HG03565 (cell line): ENCODE results near the gene PHC3.
"Not testable (repeated sequence)": the region's sequence is repeated elsewhere in the genome, so short reads cannot be mapped to it uniquely, and the experiment has no call there.

Experiments
- ATAC-seq: cut with Tn5 transposase; IDR thresholded peaks from one replicate; pipeline ENCODE4 v1.9.1; 2021; ENCODE audit warnings: mild to moderate bottlenecking, moderate library complexity; ENCODE audit not compliant: unreplicated experiment

PHC3 gene

GRCh38 chr3:170195759-170196158 lies 14.2 kb upstream of the PHC3 start:
- not testable (repeated sequence) for ATAC-seq

- ATAC-seq, result peak; percentile 22
These were observed 8.1 kb upstream of the PHC3 start for GRCh38 chr3:170189398-170190256.

GRCh38 chr3:170180079-170180907 lies 1.2 kb downstream of the PHC3 start:
- peak; percentile 28 for ATAC-seq

- ATAC-seq, result no peak
These were observed 2.1 kb downstream of the PHC3 start for GRCh38 chr3:170179432-170179831.

- ATAC-seq, result no peak
These were observed 2.9 kb downstream of the PHC3 start for GRCh38 chr3:170178651-170179050.

- peak; percentile 56 for ATAC-seq
These were observed 10.0 kb downstream of the PHC3 start for GRCh38 chr3:170171563-170171962.

GRCh38 chr3:170164717-170165116 lies 16.8 kb downstream of the PHC3 start:
- ATAC-seq, result no peak

- ATAC-seq, result no peak
These were observed 17.4 kb downstream of the PHC3 start for GRCh38 chr3:170163956-170164645.

- no peak for ATAC-seq
These were observed 18.9 kb downstream of the PHC3 start for GRCh38 chr3:170162630-170163029.

GRCh38 chr3:170162052-170162451 lies 19.5 kb downstream of the PHC3 start:
- no peak for ATAC-seq

- no peak for ATAC-seq
These were observed 21.6 kb downstream of the PHC3 start for GRCh38 chr3:170159933-170160332.

GRCh38 chr3:170159459-170159858 lies 22.1 kb downstream of the PHC3 start:
- ATAC-seq, result no peak

- no peak for ATAC-seq
These were observed 25.9 kb downstream of the PHC3 start for GRCh38 chr3:170155604-170156003.

GRCh38 chr3:170154569-170155143 lies 26.9 kb downstream of the PHC3 start:
- ATAC-seq, result peak; percentile 96

- no peak for ATAC-seq
These were observed 27.4 kb downstream of the PHC3 start for GRCh38 chr3:170154084-170154483.

GRCh38 chr3:170151536-170151935 lies 30.0 kb downstream of the PHC3 start:
- ATAC-seq, result no peak

- no peak for ATAC-seq
These were observed 32.5 kb downstream of the PHC3 start for GRCh38 chr3:170149016-170149415.

- ATAC-seq, result no peak
These were observed 36.3 kb downstream of the PHC3 start for GRCh38 chr3:170145278-170145677.

GRCh38 chr3:170144437-170144843 lies 37.1 kb downstream of the PHC3 start:
- ATAC-seq, result peak; percentile 86

GRCh38 chr3:170142373-170142772 lies 39.2 kb downstream of the PHC3 start:
- no peak for ATAC-seq

- no peak for ATAC-seq
These were observed 43.5 kb downstream of the PHC3 start for GRCh38 chr3:170137986-170138385.
